ENCODE measurements around the gene KLHDC8A. TPM values are rescaled to one million over a fixed set of nuclear protein-coding genes. Genes with fewer than 3 reads are reported as not detected.

Gene KLHDC8A, protein sequence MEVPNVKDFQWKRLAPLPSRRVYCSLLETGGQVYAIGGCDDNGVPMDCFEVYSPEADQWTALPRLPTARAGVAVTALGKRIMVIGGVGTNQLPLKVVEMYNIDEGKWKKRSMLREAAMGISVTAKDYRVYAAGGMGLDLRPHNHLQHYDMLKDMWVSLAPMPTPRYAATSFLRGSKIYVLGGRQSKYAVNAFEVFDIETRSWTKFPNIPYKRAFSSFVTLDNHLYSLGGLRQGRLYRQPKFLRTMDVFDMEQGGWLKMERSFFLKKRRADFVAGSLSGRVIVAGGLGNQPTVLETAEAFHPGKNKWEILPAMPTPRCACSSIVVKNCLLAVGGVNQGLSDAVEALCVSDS
- total RNA-seq: not detected in 2 replicates

DNA sequence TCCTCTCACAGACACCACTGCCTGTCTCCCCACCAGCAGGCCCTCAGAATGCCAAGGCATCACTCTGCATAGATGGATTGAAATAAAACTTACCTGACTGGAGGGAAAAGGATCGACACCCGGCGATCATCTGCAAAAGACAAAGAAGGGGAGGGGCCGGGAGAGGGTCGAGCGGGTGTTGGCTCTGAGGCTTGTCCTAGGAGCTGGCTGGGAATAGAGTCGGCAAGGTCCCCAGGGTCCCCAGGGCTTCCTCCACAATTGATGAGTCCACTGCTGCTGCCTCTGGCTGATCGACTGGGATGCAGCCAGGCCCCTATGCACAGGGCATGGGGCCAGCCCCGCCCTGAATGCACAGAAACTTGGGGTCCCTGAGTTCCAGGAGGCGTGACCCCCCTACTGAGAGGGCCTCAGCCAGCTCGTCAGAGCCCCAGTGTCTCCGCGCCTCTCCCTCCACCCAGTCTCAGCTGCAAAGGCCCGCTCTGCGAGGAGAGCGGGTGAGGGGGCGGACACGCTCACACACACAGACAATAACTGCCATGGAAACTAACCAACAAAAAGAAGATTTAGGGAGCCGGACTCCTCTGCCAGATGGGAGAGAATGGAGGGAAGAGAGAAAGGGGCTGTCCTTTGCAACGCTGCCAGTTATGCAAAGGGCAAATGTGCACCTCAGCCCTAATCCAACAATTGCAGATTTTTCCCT lies at the start of gene KLHDC8A:
Gene KLHDC8A (minus strand): TSS at position 483 of the 700 bp plus-strand sequence. CDS start 13,318 bp downstream, outside the sequence.

DNA sequence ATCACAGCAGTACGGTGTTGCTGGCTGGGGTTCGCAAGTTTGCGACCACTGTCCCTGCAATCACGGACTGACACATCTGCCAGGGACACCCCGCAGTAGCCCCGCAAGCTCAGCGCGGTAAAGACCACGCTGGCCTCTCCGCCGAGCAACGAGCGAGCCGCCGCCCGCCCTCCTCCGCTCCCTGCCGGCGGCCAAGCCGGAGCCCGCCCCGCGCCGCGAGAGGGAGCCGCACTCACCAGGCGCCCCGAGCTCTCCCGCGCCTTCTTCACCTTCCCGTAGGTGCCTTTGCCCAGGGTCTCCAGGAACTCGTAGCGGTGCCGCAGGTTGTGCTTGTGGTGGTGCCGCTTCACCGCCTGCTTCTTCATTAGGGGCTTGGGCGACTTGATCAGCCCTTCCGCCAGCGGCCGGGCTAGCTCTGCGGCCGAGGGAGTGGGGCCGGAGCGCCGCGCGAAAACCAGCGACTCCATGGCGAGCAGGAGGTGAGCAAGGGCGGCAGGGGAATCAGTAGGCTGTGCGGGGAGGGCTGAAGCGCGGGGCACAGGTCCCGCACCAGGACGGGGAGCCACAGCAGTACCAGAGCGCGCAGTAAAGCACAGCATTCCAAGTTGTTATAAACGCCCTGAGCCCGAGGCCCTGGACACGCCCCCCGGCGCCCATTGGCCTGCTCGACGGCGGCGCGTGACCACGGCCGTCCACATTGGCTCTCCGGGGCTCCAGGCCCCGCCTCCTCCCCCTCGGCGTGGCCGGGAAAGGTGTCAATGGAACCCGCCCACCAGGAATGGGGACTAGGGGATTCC lies 35.4 kb downstream of the KLHDC8A start, which contains the start of gene NUAK2:
Gene NUAK2 (minus strand): TSS at position 584 of the 797 bp plus-strand sequence. CDS start 117 bp downstream, at position 467.

Other genes starting within 250 kb of the KLHDC8A start
- gene RBBP5, start 234.9 kb downstream of the KLHDC8A start, total RNA-seq: 27.5 and 28.0 TPM in 2 replicates
- gene DSTYK, start 145.2 kb downstream of the KLHDC8A start, total RNA-seq: 17.1 and 21.4 TPM in 2 replicates
- 0.34 and 8.5 TPM in 2 replicates for gene TMCC2, start 129.0 kb downstream of the KLHDC8A start, total RNA-seq
- gene NUAK2, start 35.2 kb downstream of the KLHDC8A start, total RNA-seq: 5.5 and 12.0 TPM in 2 replicates
- 1.5 and 6.8 TPM in 2 replicates for gene LEMD1, start 65.1 kb upstream of the KLHDC8A start, total RNA-seq
- 0.68 and 1.1 TPM in 2 replicates for gene BLACAT1, start 99.1 kb upstream of the KLHDC8A start, total RNA-seq
- 1.0 and 19.7 TPM in 2 replicates for gene CDK18, start 147.7 kb upstream of the KLHDC8A start, total RNA-seq